Measurements from ENCODE around the gene ASPSCR1. TPM values are rescaled to one million over a fixed set of nuclear protein-coding genes. Genes with fewer than 3 reads are reported as not detected.

ASPSCR1 gene
- total and polyA plus RNA-seq, 9 of the 15 experiments (the other 6 are each of a cell fraction or from before 2014, with no cell fraction given), result 0.90 to 36.9 (median 11.6) TPM

DNA sequence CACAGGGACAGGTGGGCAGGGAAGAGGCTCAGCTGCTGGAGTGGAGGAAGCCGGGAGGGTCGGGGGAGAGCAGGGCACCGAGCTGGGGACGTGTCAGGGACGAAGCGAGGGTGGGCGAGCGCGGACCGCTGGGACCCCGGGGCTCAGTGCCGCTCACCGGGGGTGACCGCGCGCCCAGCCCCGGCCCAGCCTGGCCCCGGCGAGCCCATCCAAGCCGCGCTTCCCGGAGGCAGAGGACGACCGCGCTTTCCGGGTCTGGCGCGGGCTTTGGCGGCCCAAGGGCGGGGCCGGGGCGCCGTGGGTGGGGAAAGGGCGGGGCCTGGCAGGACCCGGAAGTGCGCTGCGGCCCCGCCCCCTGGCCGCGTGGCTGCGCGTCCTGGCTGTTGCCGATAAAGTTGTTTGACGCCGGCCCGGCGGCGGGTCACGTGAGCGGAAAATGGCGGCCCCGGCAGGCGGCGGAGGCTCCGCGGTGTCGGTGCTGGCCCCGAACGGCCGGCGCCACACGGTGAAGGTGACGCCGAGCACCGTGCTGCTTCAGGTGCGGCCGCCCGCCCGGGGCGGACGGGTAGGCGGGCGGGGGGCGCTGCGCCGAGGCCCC is at the start of gene ASPSCR1 (continued):
- TF ChIP-seq, protein P1, sequence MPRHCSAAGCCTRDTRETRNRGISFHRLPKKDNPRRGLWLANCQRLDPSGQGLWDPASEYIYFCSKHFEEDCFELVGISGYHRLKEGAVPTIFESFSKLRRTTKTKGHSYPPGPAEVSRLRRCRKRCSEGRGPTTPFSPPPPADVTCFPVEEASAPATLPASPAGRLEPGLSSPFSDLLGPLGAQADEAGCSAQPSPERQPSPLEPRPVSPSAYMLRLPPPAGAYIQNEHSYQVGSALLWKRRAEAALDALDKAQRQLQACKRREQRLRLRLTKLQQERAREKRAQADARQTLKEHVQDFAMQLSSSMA (CRISPR knock-in tag; IDR thresholded peaks at IDR 0.05), result 0 out of 2 replicates have a peak, but pooled peaks have one; percentile 40
- TF ChIP-seq TOE1 (IDR thresholded peaks at IDR 0.05; ENCODE audit: borderline replicate concordance) (peak; percentile 91; the same call in 1 of the 2 replicates), TOE1 (CRISPR knock-in tag; IDR thresholded peaks at IDR 0.05; ENCODE audit: borderline replicate concordance, low read depth) (no peak), ZNF175 (CRISPR knock-in tag; IDR thresholded peaks at IDR 0.05; ENCODE audit: low read depth) (no peak), HSF4 (CRISPR knock-in tag; IDR thresholded peaks at IDR 0.05; ENCODE audit: borderline replicate concordance) (no peak), ZFPM2 (CRISPR knock-in tag; IDR thresholded peaks at IDR 0.05) (0 out of 2 replicates have a peak, but pooled peaks have one; percentile 32), ZNF507 (tag; conservative IDR thresholded peaks at IDR 0.05) (no peak), NFIC (IDR thresholded peaks at IDR 0.05) (0 out of 2 replicates have a peak, but pooled peaks have one; percentile 33)
- TF ChIP-seq, protein P2, sequence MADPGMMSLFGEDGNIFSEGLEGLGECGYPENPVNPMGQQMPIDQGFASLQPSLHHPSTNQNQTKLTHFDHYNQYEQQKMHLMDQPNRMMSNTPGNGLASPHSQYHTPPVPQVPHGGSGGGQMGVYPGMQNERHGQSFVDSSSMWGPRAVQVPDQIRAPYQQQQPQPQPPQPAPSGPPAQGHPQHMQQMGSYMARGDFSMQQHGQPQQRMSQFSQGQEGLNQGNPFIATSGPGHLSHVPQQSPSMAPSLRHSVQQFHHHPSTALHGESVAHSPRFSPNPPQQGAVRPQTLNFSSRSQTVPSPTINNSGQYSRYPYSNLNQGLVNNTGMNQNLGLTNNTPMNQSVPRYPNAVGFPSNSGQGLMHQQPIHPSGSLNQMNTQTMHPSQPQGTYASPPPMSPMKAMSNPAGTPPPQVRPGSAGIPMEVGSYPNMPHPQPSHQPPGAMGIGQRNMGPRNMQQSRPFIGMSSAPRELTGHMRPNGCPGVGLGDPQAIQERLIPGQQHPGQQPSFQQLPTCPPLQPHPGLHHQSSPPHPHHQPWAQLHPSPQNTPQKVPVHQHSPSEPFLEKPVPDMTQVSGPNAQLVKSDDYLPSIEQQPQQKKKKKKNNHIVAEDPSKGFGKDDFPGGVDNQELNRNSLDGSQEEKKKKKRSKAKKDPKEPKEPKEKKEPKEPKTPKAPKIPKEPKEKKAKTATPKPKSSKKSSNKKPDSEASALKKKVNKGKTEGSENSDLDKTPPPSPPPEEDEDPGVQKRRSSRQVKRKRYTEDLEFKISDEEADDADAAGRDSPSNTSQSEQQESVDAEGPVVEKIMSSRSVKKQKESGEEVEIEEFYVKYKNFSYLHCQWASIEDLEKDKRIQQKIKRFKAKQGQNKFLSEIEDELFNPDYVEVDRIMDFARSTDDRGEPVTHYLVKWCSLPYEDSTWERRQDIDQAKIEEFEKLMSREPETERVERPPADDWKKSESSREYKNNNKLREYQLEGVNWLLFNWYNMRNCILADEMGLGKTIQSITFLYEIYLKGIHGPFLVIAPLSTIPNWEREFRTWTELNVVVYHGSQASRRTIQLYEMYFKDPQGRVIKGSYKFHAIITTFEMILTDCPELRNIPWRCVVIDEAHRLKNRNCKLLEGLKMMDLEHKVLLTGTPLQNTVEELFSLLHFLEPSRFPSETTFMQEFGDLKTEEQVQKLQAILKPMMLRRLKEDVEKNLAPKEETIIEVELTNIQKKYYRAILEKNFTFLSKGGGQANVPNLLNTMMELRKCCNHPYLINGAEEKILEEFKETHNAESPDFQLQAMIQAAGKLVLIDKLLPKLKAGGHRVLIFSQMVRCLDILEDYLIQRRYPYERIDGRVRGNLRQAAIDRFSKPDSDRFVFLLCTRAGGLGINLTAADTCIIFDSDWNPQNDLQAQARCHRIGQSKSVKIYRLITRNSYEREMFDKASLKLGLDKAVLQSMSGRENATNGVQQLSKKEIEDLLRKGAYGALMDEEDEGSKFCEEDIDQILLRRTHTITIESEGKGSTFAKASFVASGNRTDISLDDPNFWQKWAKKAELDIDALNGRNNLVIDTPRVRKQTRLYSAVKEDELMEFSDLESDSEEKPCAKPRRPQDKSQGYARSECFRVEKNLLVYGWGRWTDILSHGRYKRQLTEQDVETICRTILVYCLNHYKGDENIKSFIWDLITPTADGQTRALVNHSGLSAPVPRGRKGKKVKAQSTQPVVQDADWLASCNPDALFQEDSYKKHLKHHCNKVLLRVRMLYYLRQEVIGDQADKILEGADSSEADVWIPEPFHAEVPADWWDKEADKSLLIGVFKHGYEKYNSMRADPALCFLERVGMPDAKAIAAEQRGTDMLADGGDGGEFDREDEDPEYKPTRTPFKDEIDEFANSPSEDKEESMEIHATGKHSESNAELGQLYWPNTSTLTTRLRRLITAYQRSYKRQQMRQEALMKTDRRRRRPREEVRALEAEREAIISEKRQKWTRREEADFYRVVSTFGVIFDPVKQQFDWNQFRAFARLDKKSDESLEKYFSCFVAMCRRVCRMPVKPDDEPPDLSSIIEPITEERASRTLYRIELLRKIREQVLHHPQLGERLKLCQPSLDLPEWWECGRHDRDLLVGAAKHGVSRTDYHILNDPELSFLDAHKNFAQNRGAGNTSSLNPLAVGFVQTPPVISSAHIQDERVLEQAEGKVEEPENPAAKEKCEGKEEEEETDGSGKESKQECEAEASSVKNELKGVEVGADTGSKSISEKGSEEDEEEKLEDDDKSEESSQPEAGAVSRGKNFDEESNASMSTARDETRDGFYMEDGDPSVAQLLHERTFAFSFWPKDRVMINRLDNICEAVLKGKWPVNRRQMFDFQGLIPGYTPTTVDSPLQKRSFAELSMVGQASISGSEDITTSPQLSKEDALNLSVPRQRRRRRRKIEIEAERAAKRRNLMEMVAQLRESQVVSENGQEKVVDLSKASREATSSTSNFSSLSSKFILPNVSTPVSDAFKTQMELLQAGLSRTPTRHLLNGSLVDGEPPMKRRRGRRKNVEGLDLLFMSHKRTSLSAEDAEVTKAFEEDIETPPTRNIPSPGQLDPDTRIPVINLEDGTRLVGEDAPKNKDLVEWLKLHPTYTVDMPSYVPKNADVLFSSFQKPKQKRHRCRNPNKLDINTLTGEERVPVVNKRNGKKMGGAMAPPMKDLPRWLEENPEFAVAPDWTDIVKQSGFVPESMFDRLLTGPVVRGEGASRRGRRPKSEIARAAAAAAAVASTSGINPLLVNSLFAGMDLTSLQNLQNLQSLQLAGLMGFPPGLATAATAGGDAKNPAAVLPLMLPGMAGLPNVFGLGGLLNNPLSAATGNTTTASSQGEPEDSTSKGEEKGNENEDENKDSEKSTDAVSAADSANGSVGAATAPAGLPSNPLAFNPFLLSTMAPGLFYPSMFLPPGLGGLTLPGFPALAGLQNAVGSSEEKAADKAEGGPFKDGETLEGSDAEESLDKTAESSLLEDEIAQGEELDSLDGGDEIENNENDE (IDR thresholded peaks at IDR 0.05; ENCODE audit: low read depth, low read length), result no peak

Measured in K562 (cell line).